Cardiac muscle cell (in vitro differentiated cells and primary cell): Measurements from ENCODE around the gene KIF1A. TPM values are rescaled to one million over a fixed set of nuclear protein-coding genes. Genes with fewer than 3 reads are reported as not detected.

Source experiments
- DNase-seq, 2 donors: peaks; one replicate each; pipeline versions ENCODE4 v3.0.0 to v3.0.0-alpha.2; 2010 to 2017; ENCODE audit warnings: low read depth in 1 of 2, low spot score in 1 of 2
- H3K27ac ChIP-seq: fragments of 200-600 bp; sonication (generic); 2 replicates; pipeline ENCODE4 v1.5.1; 2016
- H3K27me3 ChIP-seq: fragments of 200-600 bp; sonication (generic); 2 replicates; pipeline ENCODE4 v1.6.0; 2016; ENCODE audit warnings: control low read depth
- H3K36me3 ChIP-seq: fragments of 200-600 bp; sonication (generic); 2 replicates; pipeline ENCODE4 v1.5.1; 2016; ENCODE audit warnings: control low read depth
- H3K4me1 ChIP-seq: fragments of 200-600 bp; sonication (generic); 2 replicates; pipeline ENCODE4 v1.8.1; 2017; ENCODE audit warnings: low read depth, mild to moderate bottlenecking, mixed run types
- H3K4me3 ChIP-seq: fragments of 200-600 bp; sonication (generic); 2 replicates; pipeline ENCODE4 v1.5.1; 2016; ENCODE audit warnings: mild to moderate bottlenecking
- H3K9me3 ChIP-seq: fragments of 200-600 bp; sonication (generic); 2 replicates; pipeline ENCODE4 v1.5.1; 2017; ENCODE audit warnings: low read depth, mild to moderate bottlenecking, control low read depth
- polyA plus RNA-seq: library from polyadenylated mRNA; unstranded; fragments of >200 nt; fragmentation: Nextera tagmentation; extraction: Ambion mirVana; gene quantifications from 2 replicates; pipeline ENCODE4 v1.2.1, GENCODE V29; 2016
- total RNA-seq: library from RNA; depleted of rRNA; stranded (reverse); fragments of >200 nt; gene quantifications from 2 replicates; pipeline ENCODE4 v1.2.3, GENCODE V29; 2016
- TF ChIP-seq, protein P1 (sequence below): IDR thresholded peaks from 2 replicates; pipeline ENCODE4 v1.5.1; 2012; ENCODE audit warnings: low read depth, mild to moderate bottlenecking, low read length

Gene KIF1A, protein sequence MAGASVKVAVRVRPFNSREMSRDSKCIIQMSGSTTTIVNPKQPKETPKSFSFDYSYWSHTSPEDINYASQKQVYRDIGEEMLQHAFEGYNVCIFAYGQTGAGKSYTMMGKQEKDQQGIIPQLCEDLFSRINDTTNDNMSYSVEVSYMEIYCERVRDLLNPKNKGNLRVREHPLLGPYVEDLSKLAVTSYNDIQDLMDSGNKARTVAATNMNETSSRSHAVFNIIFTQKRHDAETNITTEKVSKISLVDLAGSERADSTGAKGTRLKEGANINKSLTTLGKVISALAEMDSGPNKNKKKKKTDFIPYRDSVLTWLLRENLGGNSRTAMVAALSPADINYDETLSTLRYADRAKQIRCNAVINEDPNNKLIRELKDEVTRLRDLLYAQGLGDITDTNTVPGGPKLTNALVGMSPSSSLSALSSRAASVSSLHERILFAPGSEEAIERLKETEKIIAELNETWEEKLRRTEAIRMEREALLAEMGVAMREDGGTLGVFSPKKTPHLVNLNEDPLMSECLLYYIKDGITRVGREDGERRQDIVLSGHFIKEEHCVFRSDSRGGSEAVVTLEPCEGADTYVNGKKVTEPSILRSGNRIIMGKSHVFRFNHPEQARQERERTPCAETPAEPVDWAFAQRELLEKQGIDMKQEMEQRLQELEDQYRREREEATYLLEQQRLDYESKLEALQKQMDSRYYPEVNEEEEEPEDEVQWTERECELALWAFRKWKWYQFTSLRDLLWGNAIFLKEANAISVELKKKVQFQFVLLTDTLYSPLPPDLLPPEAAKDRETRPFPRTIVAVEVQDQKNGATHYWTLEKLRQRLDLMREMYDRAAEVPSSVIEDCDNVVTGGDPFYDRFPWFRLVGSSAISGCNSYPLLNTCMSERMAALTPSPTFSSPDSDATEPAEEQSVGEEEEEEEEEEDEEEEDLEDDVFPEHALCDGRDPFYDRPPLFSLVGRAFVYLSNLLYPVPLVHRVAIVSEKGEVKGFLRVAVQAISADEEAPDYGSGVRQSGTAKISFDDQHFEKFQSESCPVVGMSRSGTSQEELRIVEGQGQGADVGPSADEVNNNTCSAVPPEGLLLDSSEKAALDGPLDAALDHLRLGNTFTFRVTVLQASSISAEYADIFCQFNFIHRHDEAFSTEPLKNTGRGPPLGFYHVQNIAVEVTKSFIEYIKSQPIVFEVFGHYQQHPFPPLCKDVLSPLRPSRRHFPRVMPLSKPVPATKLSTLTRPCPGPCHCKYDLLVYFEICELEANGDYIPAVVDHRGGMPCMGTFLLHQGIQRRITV (N-terminal part only)
- total RNA-seq = 8.0 and 14.1 TPM in 2 replicates
- polyA plus RNA-seq = 4.3 and 6.3 TPM in 2 replicates

DNA sequence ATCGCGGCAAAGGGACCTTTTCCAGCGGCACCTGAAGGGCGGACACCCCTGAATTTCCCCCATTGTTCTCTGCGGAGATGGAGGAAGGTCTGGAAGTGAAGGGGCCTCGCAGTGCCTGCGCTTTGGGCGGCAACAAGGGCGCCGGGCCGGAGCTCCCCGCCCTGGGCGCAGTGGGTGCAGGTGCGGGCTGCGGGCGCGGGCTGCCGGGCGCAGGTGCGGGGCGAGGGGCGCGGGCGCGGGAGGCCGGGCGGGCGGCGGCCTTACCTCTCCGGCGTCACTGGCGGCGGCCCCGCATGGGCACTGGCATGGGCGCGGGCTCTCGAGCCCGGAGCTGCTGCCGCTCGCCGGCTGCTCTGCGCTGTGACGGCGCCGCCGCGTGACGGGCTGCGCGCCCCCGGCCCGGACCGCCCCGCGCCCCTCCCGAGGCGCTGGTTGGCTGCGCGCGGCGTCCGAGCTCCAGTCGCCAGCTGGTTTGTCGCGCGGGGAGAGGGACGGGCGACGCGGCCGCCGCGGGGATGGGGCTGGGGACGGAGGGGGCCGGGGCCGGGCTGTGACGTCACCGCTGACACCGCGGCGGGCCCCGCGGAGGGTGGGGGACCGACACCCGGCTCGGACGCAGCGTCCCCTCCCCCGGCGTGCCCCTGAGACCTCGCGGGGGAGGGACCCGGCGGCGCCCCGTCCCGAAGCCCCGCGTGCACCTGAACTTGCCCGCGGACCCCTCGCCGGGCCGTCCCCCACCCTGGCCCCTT is at the start of gene KIF1A:
Gene KIF1A (minus strand): TSS at position 362 of the 749 bp plus-strand sequence. CDS start 22,467 bp downstream, outside the sequence.
- DNase-seq = peak in 1 of 2 donors; percentile 81
- H3K27ac ChIP-seq = no peak within 1 kb of the TSS
- H3K4me1 ChIP-seq = no peaks in the 10 kb centered on the region
- TF ChIP-seq, protein P1, sequence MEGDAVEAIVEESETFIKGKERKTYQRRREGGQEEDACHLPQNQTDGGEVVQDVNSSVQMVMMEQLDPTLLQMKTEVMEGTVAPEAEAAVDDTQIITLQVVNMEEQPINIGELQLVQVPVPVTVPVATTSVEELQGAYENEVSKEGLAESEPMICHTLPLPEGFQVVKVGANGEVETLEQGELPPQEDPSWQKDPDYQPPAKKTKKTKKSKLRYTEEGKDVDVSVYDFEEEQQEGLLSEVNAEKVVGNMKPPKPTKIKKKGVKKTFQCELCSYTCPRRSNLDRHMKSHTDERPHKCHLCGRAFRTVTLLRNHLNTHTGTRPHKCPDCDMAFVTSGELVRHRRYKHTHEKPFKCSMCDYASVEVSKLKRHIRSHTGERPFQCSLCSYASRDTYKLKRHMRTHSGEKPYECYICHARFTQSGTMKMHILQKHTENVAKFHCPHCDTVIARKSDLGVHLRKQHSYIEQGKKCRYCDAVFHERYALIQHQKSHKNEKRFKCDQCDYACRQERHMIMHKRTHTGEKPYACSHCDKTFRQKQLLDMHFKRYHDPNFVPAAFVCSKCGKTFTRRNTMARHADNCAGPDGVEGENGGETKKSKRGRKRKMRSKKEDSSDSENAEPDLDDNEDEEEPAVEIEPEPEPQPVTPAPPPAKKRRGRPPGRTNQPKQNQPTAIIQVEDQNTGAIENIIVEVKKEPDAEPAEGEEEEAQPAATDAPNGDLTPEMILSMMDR = no peak
- H3K36me3 ChIP-seq = no peaks in the 10 kb centered on the region
- H3K4me3 ChIP-seq = peak within 1 kb of the TSS; percentile 45
- H3K27me3 ChIP-seq = peaks cover 89% of the 10 kb centered on the region
- H3K9me3 ChIP-seq = no peaks in the 10 kb centered on the region

DNA sequence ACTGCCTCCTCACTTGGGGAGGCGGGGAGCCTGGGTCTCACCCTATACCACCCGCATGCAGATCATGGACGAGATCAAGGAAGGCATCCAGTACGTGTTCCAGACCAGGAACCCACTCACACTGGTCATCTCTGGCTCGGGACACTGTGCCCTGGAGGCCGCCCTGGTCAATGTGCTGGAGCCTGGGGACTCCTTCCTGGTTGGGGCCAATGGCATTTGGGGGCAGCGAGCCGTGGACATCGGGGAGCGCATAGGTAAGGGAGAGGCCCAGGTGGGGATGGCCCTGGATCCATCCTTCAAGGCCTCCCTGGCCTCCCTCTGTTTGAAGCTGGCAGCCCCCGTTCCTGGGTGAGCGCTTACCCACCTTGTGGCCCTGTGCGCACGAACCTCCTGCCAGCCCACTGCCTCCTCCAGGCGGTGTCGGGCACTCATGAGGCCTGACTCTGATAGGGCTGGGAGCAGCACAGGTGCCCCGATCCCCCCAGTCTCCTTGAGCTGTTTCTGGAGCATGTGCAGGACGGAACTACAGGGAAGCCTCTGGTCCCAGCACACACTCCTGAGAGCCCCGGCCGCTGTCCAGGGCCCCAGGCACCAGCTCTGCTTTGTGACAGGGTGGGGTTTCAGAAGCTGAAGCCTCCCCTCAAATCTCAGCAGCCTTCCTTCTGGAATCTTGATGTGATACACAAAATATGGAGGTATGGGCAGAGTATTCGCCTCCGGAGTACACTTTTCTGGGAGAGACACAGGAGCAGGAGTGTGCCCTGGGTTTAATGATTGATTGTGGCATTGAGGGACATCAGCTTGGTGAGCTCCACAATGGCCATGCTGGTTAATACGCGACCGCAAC is 49.3 kb upstream of the KIF1A start:
- Histone ChIP-seq H3K27me3 (no peaks in the 10 kb centered on the region), H3K27ac (no peak overlapping the region), H3K4me3 (no peak overlapping the region), H3K36me3 (no peaks in the 10 kb centered on the region), H3K4me1 (peaks cover 11% of the 10 kb centered on the region), H3K9me3 (no peaks in the 10 kb centered on the region)
- no peak for DNase-seq
- TF ChIP-seq, protein P1 = no peak

DNA sequence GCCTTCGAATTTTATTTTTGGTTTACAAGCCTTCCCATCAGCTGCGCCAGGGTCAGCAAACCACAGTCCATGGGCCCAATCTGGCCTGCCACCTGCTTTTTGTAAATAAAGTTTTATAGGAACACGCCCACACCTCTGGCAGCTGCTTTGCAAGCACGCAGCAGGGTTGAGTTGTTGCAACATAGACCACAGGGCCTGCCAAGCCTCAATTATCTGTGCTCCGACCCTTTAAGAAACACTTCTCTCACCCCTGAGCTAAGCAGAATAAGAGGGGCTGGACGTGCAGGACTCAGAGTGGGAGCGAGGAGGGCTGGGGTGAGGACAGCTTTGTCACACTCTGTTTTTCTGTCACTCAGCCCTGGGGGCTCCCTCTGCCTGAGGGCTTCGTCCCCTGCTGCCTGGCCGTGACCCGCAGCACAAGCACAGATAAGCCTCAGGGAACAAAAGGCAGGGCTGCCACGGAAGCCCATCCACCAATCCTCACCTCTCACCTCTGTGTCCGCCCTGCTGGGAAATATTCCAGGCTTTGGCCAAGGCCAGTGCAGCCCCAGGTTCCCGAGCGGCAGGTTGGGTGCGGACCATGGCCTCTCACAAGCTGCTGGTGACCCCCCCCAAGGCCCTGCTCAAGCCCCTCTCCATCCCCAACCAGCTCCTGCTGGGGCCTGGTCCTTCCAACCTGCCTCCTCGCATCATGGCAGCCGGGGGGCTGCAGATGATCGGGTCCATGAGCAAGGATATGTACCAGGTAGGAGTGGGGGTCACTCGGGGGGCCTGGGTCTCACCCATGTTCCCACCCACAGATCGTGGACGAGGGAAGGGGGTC is 48.5 kb upstream of the KIF1A start, which contains the start of gene AGXT:
Gene AGXT (plus strand): TSS at position 539 of the 823 bp plus-strand sequence. CDS start 42 bp downstream, at position 581.
- no peaks in the 10 kb centered on the region for H3K36me3 ChIP-seq
- peak; percentile 58 to 78 for DNase-seq
- H3K9me3 ChIP-seq = no peaks in the 10 kb centered on the region
- H3K27me3 ChIP-seq = peaks cover 4% of the 10 kb centered on the region
- no peak within 1 kb of the TSS for H3K4me3 ChIP-seq
- TF ChIP-seq, protein P1 = no peak
- H3K4me1 ChIP-seq = peaks cover 11% of the 10 kb centered on the region
- H3K27ac ChIP-seq = peak within 1 kb of the TSS; percentile 43

DNA sequence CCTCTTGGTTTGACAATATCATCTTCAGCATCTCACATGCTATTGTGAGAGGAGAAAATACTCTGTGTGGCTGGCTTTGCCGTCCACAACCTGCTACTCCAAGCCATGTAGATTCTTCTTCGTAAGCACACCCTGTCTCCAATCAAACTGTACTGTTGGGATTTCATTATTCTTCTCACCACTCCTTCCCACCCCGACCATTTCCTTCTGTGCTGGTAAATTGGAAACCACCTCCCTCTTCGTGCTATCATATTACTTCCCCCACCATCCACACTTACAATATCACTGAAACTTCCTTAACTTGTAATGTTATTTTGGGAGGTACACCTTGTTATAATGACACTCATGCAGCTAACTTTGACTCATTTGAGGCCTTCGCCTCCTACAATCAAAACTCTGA is 45.4 kb upstream of the KIF1A start:
- no peaks in the 10 kb centered on the region for H3K36me3 ChIP-seq
- TF ChIP-seq, protein P1 = no peak
- no peak overlapping the region for H3K4me3 ChIP-seq

More for the DNA sequence above, 45.4 kb upstream of the KIF1A start:
- H3K27me3 ChIP-seq = peaks cover 4% of the 10 kb centered on the region
- H3K4me1 ChIP-seq = peaks cover 11% of the 10 kb centered on the region
- no peaks in the 10 kb centered on the region for H3K9me3 ChIP-seq
- DNase-seq = no peak
- H3K27ac ChIP-seq = no peak overlapping the region
